Activated T-cell treated with anti-CD3 and anti-CD28 coated beads for 24 hours (primary cell): ENCODE measurements around the gene MORN1.

Experiments
- DNase-seq: peaks from one replicate; pipeline ENCODE4 v3.0.0-alpha.2; 2020; ENCODE audit warnings: low read depth

Gene MORN1

GRCh38 chr1:2404890-2405511, 13.6 kb upstream of the MORN1 start:
- DNase-seq, result no peak

- DNase-seq, result no peak
Observed at GRCh38 chr1:2404142-2404889, 13.0 kb upstream of the MORN1 start.

GRCh38 chr1:2403273-2403672, 11.9 kb upstream of the MORN1 start:
- DNase-seq, result no peak

GRCh38 chr1:2402420-2402819, 11.1 kb upstream of the MORN1 start:
- no peak for DNase-seq

- DNase-seq, result no peak
Observed at GRCh38 chr1:2400950-2401649, 9.7 kb upstream of the MORN1 start.

GRCh38 chr1:2400576-2400909, 9.2 kb upstream of the MORN1 start:
- DNase-seq, result no peak

GRCh38 chr1:2399890-2400575, 8.7 kb upstream of the MORN1 start:
- no peak for DNase-seq

GRCh38 chr1:2398871-2399270, 7.5 kb upstream of the MORN1 start:
- no peak for DNase-seq

- no peak for DNase-seq
Observed at GRCh38 chr1:2397007-2397679, 5.8 kb upstream of the MORN1 start.

GRCh38 chr1:2396476-2396875, 5.1 kb upstream of the MORN1 start:
- DNase-seq, result no peak

- no peak for DNase-seq
Observed at GRCh38 chr1:2396059-2396458, 4.7 kb upstream of the MORN1 start.

GRCh38 chr1:2395245-2395644, 3.9 kb upstream of the MORN1 start:
- no peak for DNase-seq

- no peak for DNase-seq
Observed at GRCh38 chr1:2394761-2395160, 3.4 kb upstream of the MORN1 start.

- DNase-seq, result no peak
Observed at GRCh38 chr1:2394220-2394619, 2.9 kb upstream of the MORN1 start.

- DNase-seq, result no peak
Observed at GRCh38 chr1:2393471-2393877, 2.1 kb upstream of the MORN1 start.

GRCh38 chr1:2392686-2393085, 1.3 kb upstream of the MORN1 start:
- DNase-seq, result no peak

- DNase-seq, result no peak
Observed at GRCh38 chr1:2391931-2392509, 666 bp upstream of the MORN1 start.

GRCh38 chr1:2389644-2390043, 1.7 kb downstream of the MORN1 start:
- no peak for DNase-seq

- DNase-seq, result no peak
Observed at GRCh38 chr1:2388004-2388913, 3.1 kb downstream of the MORN1 start.

- DNase-seq, result no peak
Observed at GRCh38 chr1:2386636-2387611, 4.4 kb downstream of the MORN1 start.
